ENCODE results near the gene OSGEPL1. TPM values are rescaled to one million over a fixed set of nuclear protein-coding genes. Genes with fewer than 3 reads are reported as not detected.

The OSGEPL1 gene
- total and polyA plus RNA-seq, 2 experiments from 2014 or later = 12.5 to 19.0 TPM

GRCh38 chr2:189798312-189799029, 35.9 kb upstream of the OSGEPL1 start:
- Histone ChIP-seq H3K27ac (peak overlapping the region; percentile 18), H3K9me3 (ENCODE audit: low read depth) (no peaks in the 10 kb centered on the region), H3K4me3 (no peak overlapping the region), H3K4me1 (ENCODE audit: low read depth) (peaks cover 7% of the 10 kb centered on the region), H3K27me3 (no peaks in the 10 kb centered on the region), H3K36me3 (peaks cover 8% of the 10 kb centered on the region)
- DNase-seq (ENCODE audit: low read depth in 1 of 2, low spot score in 1 of 2) = peak in 1 of 2 donors; percentile 69
- peak; percentile 49 for TF ChIP-seq CTCF (IDR thresholded peaks at IDR 0.05; ENCODE audit: low read depth, low read length)

- Histone ChIP-seq H3K4me1 (ENCODE audit: low read depth) (peaks cover 7% of the 10 kb centered on the region), H3K4me3 (no peak overlapping the region), H3K36me3 (peaks cover 13% of the 10 kb centered on the region), H3K27me3 (no peaks in the 10 kb centered on the region), H3K27ac (peak overlapping the region; percentile 18), H3K9me3 (ENCODE audit: low read depth) (no peaks in the 10 kb centered on the region)
- TF ChIP-seq CTCF (IDR thresholded peaks at IDR 0.05; ENCODE audit: low read depth, low read length) = no peak
- no peak for DNase-seq (ENCODE audit: low read depth in 1 of 2, low spot score in 1 of 2)
These were observed 35.3 kb upstream of the OSGEPL1 start for GRCh38 chr2:189797902-189798301.

GRCh38 chr2:189794310-189794709, 31.7 kb upstream of the OSGEPL1 start:
- H3K9me3 ChIP-seq (ENCODE audit: low read depth) = no peaks in the 10 kb centered on the region
- H3K27me3 ChIP-seq = no peaks in the 10 kb centered on the region
- H3K4me1 ChIP-seq (ENCODE audit: low read depth) = peaks cover 7% of the 10 kb centered on the region
- no peak overlapping the region for H3K27ac ChIP-seq
- H3K36me3 ChIP-seq = peaks cover 21% of the 10 kb centered on the region
- no peak for DNase-seq (ENCODE audit: low read depth in 1 of 2, low spot score in 1 of 2)
- H3K4me3 ChIP-seq = no peak overlapping the region
- TF ChIP-seq CTCF (IDR thresholded peaks at IDR 0.05; ENCODE audit: low read depth, low read length) = no peak

GRCh38 chr2:189791338-189792042, 28.9 kb upstream of the OSGEPL1 start:
- Histone ChIP-seq H3K36me3 (peaks cover 21% of the 10 kb centered on the region), H3K27me3 (no peaks in the 10 kb centered on the region), H3K4me3 (no peak overlapping the region), H3K4me1 (ENCODE audit: low read depth) (no peaks in the 10 kb centered on the region), H3K27ac (no peak overlapping the region), H3K9me3 (ENCODE audit: low read depth) (no peaks in the 10 kb centered on the region)
- no peak for DNase-seq (ENCODE audit: low read depth in 1 of 2, low spot score in 1 of 2)
- no peak for TF ChIP-seq CTCF (IDR thresholded peaks at IDR 0.05; ENCODE audit: low read depth, low read length)

GRCh38 chr2:189783927-189784867, 21.6 kb upstream of the OSGEPL1 start, which contains the start of the genes ORMDL1 and PMS1:
TSS of gene ORMDL1 (minus strand) at chr2:189784339. CDS start at chr2:189782595, 1,744 bp downstream.
TSS of gene PMS1 (plus strand) at chr2:189784450. CDS start at chr2:189791810, 7,360 bp downstream.
- Histone ChIP-seq H3K4me3 (peak within 1 kb of the TSS; percentile 61), H3K4me1 (ENCODE audit: low read depth) (peaks cover 18% of the 10 kb centered on the region), H3K9me3 (ENCODE audit: low read depth) (no peaks in the 10 kb centered on the region), H3K27ac (peak within 1 kb of the TSS; percentile 95), H3K36me3 (peaks cover 10% of the 10 kb centered on the region), H3K27me3 (no peaks in the 10 kb centered on the region)
- TF ChIP-seq CTCF (IDR thresholded peaks at IDR 0.05; ENCODE audit: low read depth, low read length) = no peak
- peak; percentile 97 to 98 for DNase-seq (ENCODE audit: low read depth in 1 of 2, low spot score in 1 of 2)

Measured in cardiac muscle cell (in vitro differentiated cells and primary cell).